ENCODE data around the gene METTL27. TPM values are rescaled to one million over a fixed set of nuclear protein-coding genes. Genes with fewer than 3 reads are reported as not detected.
"Not testable (repeated sequence)": the region's sequence is repeated elsewhere in the genome, so short reads cannot be mapped to it uniquely, and the experiment has no call there.

The METTL27 gene
- total RNA-seq, 4 donors from 2014 or later = 2.6 to 29.5 (median 5.1) TPM

DNA sequence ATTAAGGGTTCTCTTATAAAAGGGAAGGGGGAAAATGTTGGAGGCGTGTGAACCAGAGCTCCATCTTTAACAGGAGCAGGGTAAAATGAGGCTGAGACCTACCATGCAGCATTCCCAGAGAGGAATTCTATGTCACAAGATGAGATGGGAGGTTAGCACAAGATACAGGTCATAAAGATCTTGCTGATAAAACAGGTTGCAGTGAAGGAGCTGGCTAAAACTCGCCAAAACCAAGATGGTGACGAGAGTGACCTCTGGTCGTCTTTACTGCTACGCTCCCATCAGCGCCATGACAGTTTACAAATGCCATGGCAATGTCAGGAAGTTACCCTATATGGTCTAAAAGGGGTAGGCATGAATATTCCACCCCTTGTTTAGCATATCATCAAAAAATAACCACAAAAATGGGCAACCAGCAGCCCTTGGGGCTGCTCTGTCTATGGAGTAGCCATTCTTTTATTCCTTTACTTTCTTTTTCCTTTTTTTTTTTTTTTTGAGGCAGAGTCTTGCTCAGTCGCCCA, 51.1 kb downstream of the METTL27 start:
- in situ Hi-C loops (cut with MboI; ENCODE audit: low pct_ligation_motif_present in 1 of 4, low pct_unique_long_range_greater_than_20kb in 1 of 4, low sequenced_read_pairs in 3 of 4); H3K4me3 ChIP-seq; H3K27me3 ChIP-seq; H3K9me3 ChIP-seq; DNase-seq; H3K36me3 ChIP-seq; intact Hi-C loops (cut with DNase I; ENCODE audit: low total_unique reads): not testable (repeated sequence)
- Histone ChIP-seq H3K4me1 (peaks cover 5 to 52% (median 27%) of the 10 kb centered on the region in 4 donors), H3K27ac (peak overlapping the region in 1 of 4 donors; percentile 87)
- WGBS, 2 donors (ENCODE audit: low coverage in 1 of 2) = 84% methylated on average over 7 of the region's 7 CpGs; no CpG with 5 or more reads in 1 of the 2 donors

GRCh38 chr7:73789051-73789450, 53.3 kb downstream of the METTL27 start:
- Histone ChIP-seq H3K27me3 (no peaks in the 10 kb centered on the region), H3K4me3 (no peak overlapping the region), H3K36me3 (no peaks in the 10 kb centered on the region), H3K27ac (no peak overlapping the region), H3K9me3 (no peaks in the 10 kb centered on the region), H3K4me1 (peaks cover 0 to 43% (median 21%) of the 10 kb centered on the region in 4 donors)
- DNase-seq = no peak
- 90 to 92% methylated on average over 4 of the region's 4 CpGs for WGBS, 2 donors (ENCODE audit: low coverage in 1 of 2)
- no peak for TF ChIP-seq EP300 (IDR thresholded peaks at IDR 0.05; ENCODE audit: low read depth)
- TF ChIP-seq CTCF (IDR thresholded peaks at IDR 0.05) = no peak
- no peak for TF ChIP-seq POLR2A (IDR thresholded peaks at IDR 0.05)
- TF ChIP-seq POLR2AphosphoS5 (IDR thresholded peaks at IDR 0.05) = no peak
- in situ Hi-C loops (cut with MboI; ENCODE audit: low pct_ligation_motif_present in 1 of 4, low pct_unique_long_range_greater_than_20kb in 1 of 4, low sequenced_read_pairs in 3 of 4) = no loop called here
- intact Hi-C loops (cut with DNase I; ENCODE audit: low total_unique reads) = no loop called here

DNA sequence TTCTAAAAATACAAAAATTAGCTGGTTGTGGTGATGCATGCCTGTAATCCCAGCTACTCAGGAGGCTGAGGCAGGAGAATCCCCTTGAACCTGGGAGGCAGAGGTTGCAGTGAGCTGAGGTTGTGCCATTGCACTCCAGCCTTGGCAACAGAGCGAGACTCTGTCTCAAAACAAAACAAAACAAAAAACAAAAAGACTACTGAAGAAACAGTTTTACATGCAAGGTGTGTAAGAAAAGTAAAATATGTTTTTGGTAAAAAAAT, 54.6 kb downstream of the METTL27 start:
- DNase-seq; in situ Hi-C loops (cut with MboI; ENCODE audit: low pct_ligation_motif_present in 1 of 4, low pct_unique_long_range_greater_than_20kb in 1 of 4, low sequenced_read_pairs in 3 of 4); H3K4me3 ChIP-seq; intact Hi-C loops (cut with DNase I; ENCODE audit: low total_unique reads); H3K9me3 ChIP-seq; H3K36me3 ChIP-seq; H3K27me3 ChIP-seq: not testable (repeated sequence)
- WGBS, 2 donors (ENCODE audit: low coverage in 1 of 2) = 20 to 46% methylated on average over 1 of the region's 1 CpG
- Histone ChIP-seq H3K4me1 (peaks cover 0 to 31% (median 14%) of the 10 kb centered on the region in 4 donors), H3K27ac (peak overlapping the region; percentile 74 to 89 (median 86))

DNA sequence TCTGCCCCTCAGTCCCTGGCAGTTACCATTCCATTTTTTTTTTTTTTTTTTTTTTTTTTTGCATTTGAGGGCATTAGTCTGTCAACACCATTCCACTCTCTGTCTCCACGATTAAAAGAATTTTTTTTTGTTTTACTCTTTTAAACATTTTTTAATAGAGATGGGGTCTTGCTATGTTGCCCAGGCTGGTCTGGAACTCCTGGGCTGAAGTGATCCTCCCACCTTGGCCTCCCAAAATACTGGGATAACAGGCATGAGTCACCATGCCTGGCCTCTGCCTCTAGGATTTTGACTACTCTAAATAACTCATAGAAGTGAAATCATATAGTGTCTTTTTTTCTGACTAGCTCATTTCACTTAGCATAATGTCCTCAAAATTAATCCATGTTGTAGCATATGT, 55.7 kb downstream of the METTL27 start:
- Histone ChIP-seq H3K36me3 (no peaks in the 10 kb centered on the region), H3K27me3 (no peaks in the 10 kb centered on the region), H3K27ac (peak overlapping the region in 3 of 4 donors; percentile 86 to 89 (median 87)), H3K4me3 (no peak overlapping the region), H3K9me3 (no peaks in the 10 kb centered on the region), H3K4me1 (peaks cover 0 to 20% (median 9%) of the 10 kb centered on the region in 4 donors)
- WGBS, 2 donors (ENCODE audit: low coverage in 1 of 2) = 69 to 100% methylated on average over 1 of the region's 1 CpG
- no peak for TF ChIP-seq CTCF (IDR thresholded peaks at IDR 0.05)
- TF ChIP-seq POLR2AphosphoS5 (IDR thresholded peaks at IDR 0.05) = no peak
- TF ChIP-seq EP300 (IDR thresholded peaks at IDR 0.05; ENCODE audit: low read depth) = no peak
- no peak for TF ChIP-seq POLR2A (IDR thresholded peaks at IDR 0.05)
- no peak for DNase-seq
- in situ Hi-C loops (cut with MboI; ENCODE audit: low pct_ligation_motif_present in 1 of 4, low pct_unique_long_range_greater_than_20kb in 1 of 4, low sequenced_read_pairs in 3 of 4) (no loop called here), intact Hi-C loops (cut with DNase I; ENCODE audit: low total_unique reads) (no loop called here)

Other genes starting within 250 kb of the METTL27 start
- gene MLXIPL, start 218.0 kb downstream of the METTL27 start, total RNA-seq = 100 to 1,000 TPM in 1 of 4 donors, 10 to 100 TPM in 3; 17.3 to 106 (median 28.4) TPM
- 1 to 10 TPM in 1 of 4 donors, under 1 TPM in 1, not detected in 2; 0.82 to 3.5 TPM for gene VPS37D, start 174.7 kb downstream of the METTL27 start, total RNA-seq
- 10 to 100 TPM in 1 of 4 donors, 1 to 10 TPM in 3; 1.9 to 26.7 (median 6.8) TPM for gene DNAJC30, start 159.1 kb downstream of the METTL27 start, total RNA-seq
- 10 to 100 TPM; 12.0 to 55.9 (median 30.3) TPM for gene BUD23, start 158.9 kb downstream of the METTL27 start, total RNA-seq
- gene STX1A, start 122.8 kb downstream of the METTL27 start, total RNA-seq = 1 to 10 TPM; 4.1 to 6.0 (median 5.0) TPM
- gene ABHD11, start 103.7 kb downstream of the METTL27 start, total RNA-seq = 100 to 1,000 TPM; 108 to 177 (median 117) TPM
- gene CLDN3, start 72.2 kb downstream of the METTL27 start, total RNA-seq = 1,000 to 10,000 TPM in 3 of 4 donors, 100 to 1,000 TPM in 1; 672 to 1,662 (median 1,512) TPM
- gene CLDN4, start 11.5 kb downstream of the METTL27 start, total RNA-seq = 1,000 to 10,000 TPM in 1 of 4 donors, 100 to 1,000 TPM in 3; 555 to 1,122 (median 815) TPM
- gene TMEM270, start 18.6 kb upstream of the METTL27 start, total RNA-seq = not detected
- 100 to 1,000 TPM in 1 of 4 donors, 10 to 100 TPM in 2, 1 to 10 TPM in 1; 8.4 to 147 (median 25.8) TPM for gene ELN, start 185.7 kb upstream of the METTL27 start, total RNA-seq
- 10 to 100 TPM; 13.4 to 44.2 (median 27.1) TPM for gene LIMK1, start 241.3 kb upstream of the METTL27 start, total RNA-seq

All from transverse colon (tissue), 4 donors.